Thymus (tissue), 11 donors: ENCODE data around the gene CACNA1G. TPM values are rescaled to one million over a fixed set of nuclear protein-coding genes. Genes with fewer than 3 reads are reported as not detected.

Source experiments
- DNase-seq, 9 donors: peaks; one replicate each; pipeline ENCODE4 v3.0.0-alpha.2; 2013; ENCODE audit warnings: low spot score in 9 of 9, low read depth in 6 of 9, missing footprints in 1 of 9
- H3K27ac ChIP-seq, 2 donors: one replicate each; pipeline ENCODE4 v1.5.1; 2013; ENCODE audit warnings: control low read depth in 1 of 2, low read depth in 1 of 2, low read length in 1 of 2, mild to moderate bottlenecking in 1 of 2, moderate library complexity in 1 of 2
- H3K27me3 ChIP-seq, 2 donors: one replicate each; pipeline ENCODE4 v1.5.1; 2013; ENCODE audit warnings: low read length in 1 of 2; ENCODE audit not compliant: control insufficient read depth in 2 of 2, insufficient read depth in 1 of 2
- H3K36me3 ChIP-seq, 2 donors: one replicate each; pipeline ENCODE4 v1.5.1; 2013; ENCODE audit warnings: low read length in 1 of 2, mild to moderate bottlenecking in 1 of 2, moderate library complexity in 1 of 2; ENCODE audit not compliant: control insufficient read depth in 2 of 2, insufficient read depth in 2 of 2
- H3K4me1 ChIP-seq, 2 donors: one replicate each; pipeline ENCODE4 v1.5.1; 2013; ENCODE audit warnings: low read length in 2 of 2; ENCODE audit not compliant: control insufficient read depth in 2 of 2, insufficient read depth in 2 of 2
- H3K4me3 ChIP-seq, 2 donors: one replicate each; pipeline ENCODE4 v1.5.1; 2013; ENCODE audit warnings: low read length in 2 of 2, control low read depth in 1 of 2, mild to moderate bottlenecking in 1 of 2
- H3K9me3 ChIP-seq, 2 donors: one replicate each; pipeline ENCODE4 v1.5.1; 2013; ENCODE audit warnings: low read length in 1 of 2, mild to moderate bottlenecking in 1 of 2; ENCODE audit not compliant: control insufficient read depth in 2 of 2, insufficient read depth in 1 of 2
- WGBS: extraction: QIAGEN DNeasy Blood & Tissue Kit; methylation state at CpG from one replicate; pipeline ENCODE4 v1.1.7; 2013; 5-methylcytosine and 5-hydroxymethylcytosine counted together
- polyA plus RNA-seq: library from polyadenylated mRNA; stranded (reverse); fragments of 200-250 nt; gene quantifications from one replicate; pipeline ENCODE4 v1.2.3, GENCODE V29; 2013
- total RNA-seq: library from RNA; stranded (reverse); fragments of 120-200 nt; gene quantifications from one replicate; pipeline ENCODE4 v1.2.4, GENCODE V29; 2013
- donor health status: healthy.

Gene CACNA1G
- total and polyA plus RNA-seq, 2 donors, result 0.27 to 0.38 TPM

DNA sequence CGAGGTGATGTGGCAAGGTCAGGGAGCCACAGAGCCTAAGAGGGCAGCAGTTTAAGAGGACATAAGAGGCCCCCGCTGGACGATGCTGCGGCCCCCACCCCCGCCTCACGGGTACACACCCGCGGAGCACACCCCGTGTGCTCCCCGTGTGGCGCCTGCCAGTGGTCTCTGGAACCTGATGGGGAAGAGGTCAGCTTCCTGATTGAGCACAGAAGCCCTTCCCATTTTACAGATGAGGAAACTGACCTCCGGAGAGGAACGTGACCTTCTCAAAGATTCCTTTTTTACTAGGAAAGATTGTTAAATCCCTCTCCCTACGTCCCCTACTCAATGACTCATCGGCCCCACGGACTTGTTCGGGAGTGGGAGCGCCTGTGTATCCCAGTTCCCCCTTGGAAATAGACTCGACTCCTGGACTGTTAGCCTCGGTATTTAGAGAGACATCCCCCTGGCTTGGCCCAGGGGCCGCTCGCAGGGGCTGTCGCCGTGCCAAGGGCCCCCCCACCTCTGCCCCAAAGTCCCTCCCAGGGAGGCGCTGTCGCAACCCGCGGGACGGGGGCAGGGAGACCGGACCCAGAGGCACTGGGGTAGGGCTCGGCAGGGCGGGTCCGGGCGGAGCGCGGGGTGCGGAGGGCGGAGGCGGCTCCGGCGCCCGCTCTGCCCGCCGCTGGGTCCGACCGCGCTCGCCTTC lies 73.9 kb downstream of the CACNA1G start, which contains the start of gene ABCC3:
Gene ABCC3 (plus strand): TSS at position 658 of the 691 bp plus-strand sequence. CDS start 56 bp downstream, outside the sequence.
- Histone ChIP-seq H3K4me1 (peaks cover 0 to 4% of the 10 kb centered on the region in 2 donors), H3K9me3 (peaks cover 0 to 3% of the 10 kb centered on the region in 2 donors), H3K27me3 (peaks cover 57 to 99% of the 10 kb centered on the region in 2 donors), H3K4me3 (peak within 1 kb of the TSS in 1 of 2 donors; percentile 1), H3K36me3 (no peaks in the 10 kb centered on the region), H3K27ac (no peak within 1 kb of the TSS)
- no peak for DNase-seq
- WGBS, result 12% methylated on average over 48 of the region's 48 CpGs

DNA sequence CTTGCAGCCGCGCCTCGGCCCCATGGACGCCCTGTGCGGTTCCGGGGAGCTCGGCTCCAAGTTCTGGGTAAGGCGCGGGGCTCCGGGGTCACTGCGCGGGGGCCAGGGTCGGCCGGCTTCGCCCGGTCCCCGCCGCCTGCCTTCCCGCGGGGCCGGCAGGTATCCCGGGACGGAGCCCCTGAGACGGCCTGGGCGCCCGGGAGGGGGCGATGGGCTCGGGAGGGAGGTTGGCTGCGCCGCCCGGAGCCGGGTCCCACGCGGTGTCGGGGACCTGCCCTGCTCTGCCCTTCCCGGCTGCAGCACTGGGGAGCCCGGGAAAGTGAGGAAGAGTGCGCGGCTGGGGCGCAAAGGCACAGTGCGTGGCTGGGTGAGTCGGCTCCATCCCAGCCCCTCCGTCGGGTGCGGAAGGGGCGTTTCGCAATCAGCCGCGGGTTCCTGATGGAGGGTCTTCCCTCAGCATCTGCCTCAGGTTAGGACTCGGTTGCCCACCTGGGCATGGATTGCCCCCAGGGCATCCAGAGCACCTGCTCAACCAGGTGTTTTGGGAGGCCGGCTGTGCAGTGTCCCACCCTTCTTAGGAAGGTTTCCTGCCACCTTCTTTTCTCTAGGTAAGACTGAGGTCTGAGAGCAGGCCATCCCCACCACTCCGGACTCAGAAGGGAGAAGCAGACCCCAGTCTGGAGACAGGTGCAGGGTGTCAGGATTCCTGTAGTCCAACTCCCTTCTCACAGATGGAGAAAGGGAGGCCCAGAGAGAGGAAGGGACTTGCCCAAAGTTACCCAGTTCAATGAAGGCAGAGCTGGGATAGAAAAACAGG lies 74.6 kb downstream of the CACNA1G start:
- DNase-seq, result no peak
- Histone ChIP-seq H3K4me1 (peaks cover 0 to 4% of the 10 kb centered on the region in 2 donors), H3K36me3 (no peaks in the 10 kb centered on the region), H3K9me3 (peaks cover 0 to 3% of the 10 kb centered on the region in 2 donors), H3K27ac (no peak overlapping the region), H3K27me3 (peaks cover 54 to 97% of the 10 kb centered on the region in 2 donors), H3K4me3 (peak overlapping the region in 1 of 2 donors; percentile 1)
- WGBS, result 7% methylated on average over 52 of the region's 52 CpGs

DNA sequence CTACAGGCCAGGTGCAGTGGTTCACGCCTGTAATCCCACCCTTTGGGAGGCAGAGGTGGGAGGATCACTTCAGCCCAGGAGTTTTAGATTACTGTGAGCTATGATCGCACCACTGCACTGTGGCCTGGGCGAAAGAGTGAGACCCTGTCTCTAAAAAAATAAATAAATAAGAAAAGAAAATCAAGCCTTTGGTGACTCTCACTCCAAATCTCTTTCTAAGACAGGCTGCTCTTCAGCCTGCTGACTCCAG lies 75.1 kb downstream of the CACNA1G start:
- H3K4me1 ChIP-seq, result peaks cover 0 to 4% of the 10 kb centered on the region in 2 donors
- DNase-seq, result no peak
- H3K27me3 ChIP-seq, result peaks cover 54 to 95% of the 10 kb centered on the region in 2 donors
- H3K9me3 ChIP-seq, result peaks cover 0 to 3% of the 10 kb centered on the region in 2 donors
- WGBS, result 62% methylated on average over 3 of the region's 3 CpGs
- no peak overlapping the region for H3K4me3 ChIP-seq
- no peak overlapping the region for H3K27ac ChIP-seq
- no peaks in the 10 kb centered on the region for H3K36me3 ChIP-seq

DNA sequence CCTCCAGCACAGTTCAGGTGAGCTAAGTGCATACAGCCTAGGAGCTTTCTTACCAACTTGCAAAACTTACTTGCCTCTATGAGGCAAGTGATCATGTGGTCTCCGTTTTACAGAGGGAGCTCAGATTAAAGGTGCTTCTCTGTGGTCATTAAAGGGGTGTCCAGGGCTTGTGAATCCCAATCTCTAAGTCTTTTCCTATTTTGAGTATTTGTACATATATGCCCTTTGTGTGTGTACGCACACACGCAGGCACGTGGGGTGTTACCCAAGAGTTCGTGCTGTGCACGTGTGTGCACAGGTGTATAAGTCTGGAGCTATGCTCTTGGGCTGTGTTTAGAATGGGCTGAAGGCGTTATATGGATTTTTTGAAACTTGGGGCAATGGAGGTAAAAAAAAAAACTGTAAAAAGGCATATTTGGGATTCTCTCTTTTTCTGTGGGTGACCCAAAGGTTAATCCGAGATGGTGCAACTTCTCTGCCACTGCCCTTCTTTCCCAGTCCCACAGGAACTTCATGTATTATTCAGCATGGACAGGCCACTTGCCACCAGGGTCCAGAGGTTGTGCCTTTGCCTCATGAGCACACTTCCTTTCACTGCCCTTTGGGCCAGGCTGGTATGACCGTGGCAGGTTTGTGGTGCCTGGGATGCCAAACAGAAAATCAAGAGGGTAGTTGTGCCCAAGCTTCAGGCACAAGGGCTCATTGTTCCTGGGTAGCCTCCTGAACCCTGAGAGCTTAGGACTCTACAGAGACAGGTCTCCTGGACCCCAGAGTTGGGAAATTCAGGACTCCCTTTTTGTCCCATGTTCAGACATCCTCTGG lies 75.7 kb downstream of the CACNA1G start:
- Histone ChIP-seq H3K4me1 (peaks cover 0 to 8% of the 10 kb centered on the region in 2 donors), H3K36me3 (no peaks in the 10 kb centered on the region), H3K27me3 (peaks cover 52 to 95% of the 10 kb centered on the region in 2 donors), H3K9me3 (peaks cover 0 to 3% of the 10 kb centered on the region in 2 donors), H3K4me3 (no peak overlapping the region), H3K27ac (no peak overlapping the region)
- DNase-seq, result no peak
- WGBS, result 96% methylated on average over 9 of the region's 9 CpGs

- H3K4me1 ChIP-seq, result peaks cover 0 to 9% of the 10 kb centered on the region in 2 donors
- 95% methylated on average over 7 of the region's 7 CpGs for WGBS
- peaks cover 0 to 3% of the 10 kb centered on the region in 2 donors for H3K9me3 ChIP-seq
- peaks cover 47 to 90% of the 10 kb centered on the region in 2 donors for H3K27me3 ChIP-seq
- H3K36me3 ChIP-seq, result no peaks in the 10 kb centered on the region
- H3K27ac ChIP-seq, result no peak overlapping the region
- no peak for DNase-seq
- no peak overlapping the region for H3K4me3 ChIP-seq
Measured at GRCh38 chr17:50636804-50637195, 76.3 kb downstream of the CACNA1G start.

- H3K36me3 ChIP-seq, result no peaks in the 10 kb centered on the region
- H3K4me1 ChIP-seq, result peaks cover 0 to 9% of the 10 kb centered on the region in 2 donors
- H3K4me3 ChIP-seq, result no peak overlapping the region
- H3K9me3 ChIP-seq, result peaks cover 0 to 3% of the 10 kb centered on the region in 2 donors
- no peak overlapping the region for H3K27ac ChIP-seq
- H3K27me3 ChIP-seq, result peaks cover 35 to 78% of the 10 kb centered on the region in 2 donors
- DNase-seq, result no peak
- WGBS, result 89% methylated on average over 7 of the region's 7 CpGs
Measured at GRCh38 chr17:50637829-50638605, 77.5 kb downstream of the CACNA1G start.

DNA sequence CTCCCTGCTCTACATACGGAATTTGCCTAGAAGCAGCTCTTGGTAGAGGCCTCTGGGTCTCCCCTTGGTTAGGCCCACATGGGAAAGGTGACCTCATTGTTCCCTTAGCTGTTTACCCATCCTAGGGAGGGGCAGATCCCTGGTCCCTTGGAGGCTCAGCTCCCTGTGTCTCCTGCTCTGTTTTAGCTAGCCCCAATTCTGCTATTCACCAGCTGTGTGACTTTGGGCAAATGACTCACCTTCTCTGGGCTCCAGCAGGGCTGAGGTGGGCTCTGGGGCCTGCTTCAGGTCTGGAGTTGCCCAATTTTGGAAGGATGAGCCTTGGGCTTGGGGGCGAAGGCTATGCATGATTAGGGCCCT lies 78.1 kb downstream of the CACNA1G start:
- H3K9me3 ChIP-seq, result peaks cover 0 to 3% of the 10 kb centered on the region in 2 donors
- no peak overlapping the region for H3K27ac ChIP-seq
- H3K27me3 ChIP-seq, result peaks cover 29 to 72% of the 10 kb centered on the region in 2 donors
- peaks cover 0 to 9% of the 10 kb centered on the region in 2 donors for H3K4me1 ChIP-seq
- no peaks in the 10 kb centered on the region for H3K36me3 ChIP-seq
- DNase-seq, result no peak
- WGBS, result 94% methylated on average over 2 of the region's 2 CpGs
- H3K4me3 ChIP-seq, result no peak overlapping the region

DNA sequence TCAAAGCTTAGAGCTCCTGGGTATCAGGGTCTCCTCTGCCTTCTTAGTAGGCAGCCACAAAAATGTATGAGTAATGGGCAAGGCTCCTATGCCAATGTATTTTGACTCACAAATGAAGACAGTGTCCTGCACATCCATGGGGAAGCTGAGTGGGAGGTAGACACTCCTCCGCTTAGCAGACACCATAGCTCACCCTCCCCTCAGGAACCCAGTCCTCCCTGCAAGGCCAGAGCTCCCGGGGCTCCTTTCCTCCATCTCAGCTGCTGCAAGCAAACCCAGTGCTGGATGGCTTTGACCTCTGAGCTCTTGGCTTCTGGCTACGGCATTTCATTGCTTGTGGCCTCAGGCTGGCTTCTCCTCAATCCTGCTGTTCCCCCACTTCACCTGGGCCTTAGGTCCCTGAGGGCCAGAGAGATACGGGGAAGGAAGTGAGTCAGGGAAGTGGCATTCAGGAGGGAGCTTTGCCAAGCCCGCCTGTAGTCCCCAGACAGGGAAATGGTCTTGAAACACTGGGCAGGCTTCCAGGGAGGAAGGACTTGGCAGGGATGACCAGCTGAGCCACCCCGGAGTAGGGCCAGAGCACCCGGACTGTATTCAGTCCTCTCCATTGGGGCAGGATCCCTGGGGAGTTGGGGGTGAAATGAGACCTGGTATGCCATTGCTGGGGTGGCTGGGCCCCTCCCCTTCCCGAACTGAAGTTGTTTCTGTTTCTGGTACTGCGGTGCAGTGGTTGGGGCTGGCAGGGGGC lies 78.6 kb downstream of the CACNA1G start:
- Histone ChIP-seq H3K27me3 (peaks cover 24 to 67% of the 10 kb centered on the region in 2 donors), H3K36me3 (no peaks in the 10 kb centered on the region), H3K9me3 (peaks cover 0 to 1% of the 10 kb centered on the region in 2 donors), H3K4me3 (no peak overlapping the region), H3K4me1 (peaks cover 0 to 9% of the 10 kb centered on the region in 2 donors), H3K27ac (no peak overlapping the region)
- DNase-seq, result no peak
- WGBS, result 37% methylated on average over 9 of the region's 9 CpGs
